CD14-positive monocyte (primary cell): ENCODE data around the gene PKDREJ. TPM values are rescaled to one million over a fixed set of nuclear protein-coding genes. Genes with fewer than 3 reads are reported as not detected.

Source experiments
- DNase-seq, 3 donors: peaks; one replicate each; pipeline ENCODE4 v3.0.0-alpha.2; 2011 to 2022
- H2AFZ ChIP-seq: 2 replicates; pipeline ENCODE4 v1.6.0; 2012; ENCODE audit warnings: mild to moderate bottlenecking, low read depth, low read length, inconsistent platforms; ENCODE audit not compliant: insufficient read depth, poor library complexity, severe bottlenecking
- H3K27ac ChIP-seq, 2 donors: 1 replicate in 1 of 2; 2 replicates in 1 of 2; pipeline ENCODE4 v1.5.1; 2012 to 2013; ENCODE audit warnings: low read length in 2 of 2, control low read depth in 1 of 2, inconsistent platforms in 1 of 2, low read depth in 1 of 2, mild to moderate bottlenecking in 1 of 2
- H3K27me3 ChIP-seq, 2 donors: one replicate each; pipeline versions ENCODE4 v1.6.0 to v1.6.1; 2011 to 2013; ENCODE audit warnings: low read length in 2 of 2; ENCODE audit not compliant: control insufficient read depth in 2 of 2, insufficient read depth in 2 of 2
- H3K36me3 ChIP-seq, 2 donors: replicated peaks in 1 of 2; 1 replicate in 1 of 2; 2 replicates in 1 of 2; pipeline versions ENCODE4 v1.5.1 to v1.6.1; 2012 to 2013; ENCODE audit warnings: low read length in 2 of 2, control low read depth in 1 of 2, inconsistent platforms in 1 of 2, mild to moderate bottlenecking in 1 of 2; ENCODE audit not compliant: insufficient read depth in 2 of 2, control insufficient read depth in 1 of 2
- H3K4me1 ChIP-seq, 2 donors: 1 replicate in 1 of 2; 2 replicates in 1 of 2; pipeline versions ENCODE4 v1.5.1 to v1.6.1; 2012 to 2013; ENCODE audit warnings: low read length in 2 of 2, control low read depth in 1 of 2, inconsistent platforms in 1 of 2, mild to moderate bottlenecking in 1 of 2, moderate library complexity in 1 of 2; ENCODE audit not compliant: insufficient read depth in 2 of 2, control insufficient read depth in 1 of 2
- H3K4me2 ChIP-seq: replicated peaks from 2 replicates; pipeline ENCODE3; 2012; ENCODE audit warnings: low read length, moderate library complexity, mild to moderate bottlenecking; ENCODE audit not compliant: poor library complexity, severe bottlenecking; ENCODE audit errors: extremely low read depth
- H3K4me3 ChIP-seq, 3 experiments: fragments of 200-600 bp in 1 of 3; sonication (generic) in 1 of 3; replicated peaks in 1 of 3; 1 replicate in 2 of 3; 2 replicates in 1 of 3; pipeline ENCODE4 v1.5.1; 2011 to 2013; ENCODE audit warnings: low read length in 3 of 3, mild to moderate bottlenecking in 3 of 3, control low read depth in 2 of 3, low read depth in 2 of 3, inconsistent platforms in 1 of 3, moderate library complexity in 1 of 3
- H3K79me2 ChIP-seq: 2 replicates; pipeline ENCODE4 v1.6.0; 2012; ENCODE audit warnings: mild to moderate bottlenecking, control low read depth, inconsistent platforms, low read length, moderate library complexity; ENCODE audit not compliant: insufficient read depth
- H3K9ac ChIP-seq: 2 replicates; pipeline ENCODE4 v1.6.0; 2017; ENCODE audit warnings: low read length, mild to moderate bottlenecking; ENCODE audit not compliant: insufficient read depth, poor library complexity, severe bottlenecking
- H3K9me3 ChIP-seq, 2 donors: replicated peaks in 1 of 2; 1 replicate in 1 of 2; 2 replicates in 1 of 2; pipeline versions ENCODE4 v1.5.1 to v1.6.1; 2012 to 2013; ENCODE audit warnings: low read length in 2 of 2, control low read depth in 1 of 2; ENCODE audit not compliant: control insufficient read depth in 1 of 2, insufficient read depth in 1 of 2
- H4K20me1 ChIP-seq: 2 replicates; pipeline ENCODE4 v1.6.0; 2012; ENCODE audit warnings: mild to moderate bottlenecking, low read length, control low read depth, moderate library complexity; ENCODE audit not compliant: insufficient read depth
- H3K27ac Mint-ChIP-seq, 7 donors: one replicate each; pipeline ENCODE4 v1.8.0; 2020; ENCODE audit warnings: mild to moderate bottlenecking in 7 of 7, mixed read lengths in 7 of 7, moderate library complexity in 6 of 7, inconsistent platforms in 2 of 7
- H3K27me3 Mint-ChIP-seq, 3 donors: one replicate each; pipeline ENCODE4 v1.8.0; 2021 to 2022; ENCODE audit warnings: low read depth in 3 of 3, mild to moderate bottlenecking in 3 of 3, mixed read lengths in 3 of 3, moderate library complexity in 3 of 3, inconsistent platforms in 1 of 3
- H3K36me3 Mint-ChIP-seq, 2 donors: one replicate each; pipeline ENCODE4 v1.8.0; 2020; ENCODE audit warnings: mixed read lengths in 2 of 2, inconsistent platforms in 1 of 2, mild to moderate bottlenecking in 1 of 2
- H3K4me1 Mint-ChIP-seq: one replicate; pipeline ENCODE4 v1.8.0; 2020; ENCODE audit warnings: mild to moderate bottlenecking, mixed read lengths
- H3K4me3 Mint-ChIP-seq, 2 donors: one replicate each; pipeline ENCODE4 v1.8.0; 2020; ENCODE audit warnings: mild to moderate bottlenecking in 2 of 2, mixed read lengths in 2 of 2, moderate library complexity in 1 of 2
- H3K9me3 Mint-ChIP-seq, 7 donors: one replicate each; pipeline ENCODE4 v1.8.0; 2020 to 2022; ENCODE audit warnings: mixed read lengths in 7 of 7, mild to moderate bottlenecking in 6 of 7, moderate library complexity in 6 of 7, inconsistent platforms in 2 of 7
- CTCF ChIP-seq: fragments of 200-600 bp; IDR thresholded peaks from one replicate; pipeline ENCODE4 v1.8.0; 2022; ENCODE audit warnings: antibody characterized with exemption, mild to moderate bottlenecking
- WGBS: methylation state at CpG from one replicate; pipeline ENCODE4 v1.1.5; 2013; ENCODE audit warnings: missing lambda C conversion rate; ENCODE audit not compliant: insufficient coverage; 5-methylcytosine and 5-hydroxymethylcytosine counted together
- intact Hi-C, 2 donors: fragments of 100-400 bp; cut with micrococcal nuclease; formaldehyde crosslinking; loops; one replicate each; pipeline versions ENCODE4 v1.15.0 to v1.15.1; 2023
- polyA plus RNA-seq, 3 donors: library from polyadenylated mRNA; depleted of rRNA in 1 of 3; unstranded in 2 of 3; stranded (reverse) in 1 of 3; fragments of 300-500 nt in 2 of 3; fragments of >200 nt in 1 of 3; fragmentation: Illumina TruSeq in 2 of 3; gene quantifications; 1 replicate in 2 of 3; 2 replicates in 1 of 3; pipeline ENCODE4 v1.2.3, GENCODE V29; 2012 to 2021

Gene PKDREJ
- polyA plus RNA-seq, 3 donors = not detected

- Histone ChIP-seq H3K36me3 (no peaks in the 10 kb centered on the region), H3K4me2 (no peak overlapping the region), H3K9ac (no peak overlapping the region), H2AFZ (no peak overlapping the region), H3K4me1 (peaks cover 14 to 19% of the 10 kb centered on the region in 2 donors), H4K20me1 (no peaks in the 10 kb centered on the region), H3K79me2 (peaks cover 4% of the 10 kb centered on the region), H3K27ac (no peak overlapping the region), H3K9me3 (no peaks in the 10 kb centered on the region), H3K4me3 (no peak overlapping the region), H3K27me3 (no peaks in the 10 kb centered on the region)
- Mint-ChIP-seq H3K4me1 (peaks cover 26% of the 10 kb centered on the region), H3K27ac (no peak overlapping the region), H3K36me3 (peaks cover 2 to 5% of the 10 kb centered on the region in 2 donors), H3K27me3 (peaks cover 0 to 4% (median 1%) of the 10 kb centered on the region in 3 donors), H3K9me3 (peaks cover 0 to 2% (median 0%) of the 10 kb centered on the region in 7 donors), H3K4me3 (no peak overlapping the region)
- no peak for TF ChIP-seq CTCF
- no peak for DNase-seq
- WGBS = no CpG with 5 or more reads among the region's 9 CpGs
- intact Hi-C loops = loop anchor here in 1 of 2 donors (5.0 kb wide), 1 partner anchor 100 kb away; the partner anchor contains the start of gene PPARA
Measured at GRCh38 chr22:46251816-46252380, 11.2 kb downstream of the PKDREJ start.

- Histone ChIP-seq H3K79me2 (peaks cover 4% of the 10 kb centered on the region), H3K27ac (no peak overlapping the region), H3K9ac (peak overlapping the region; percentile 77), H3K4me2 (peak overlapping the region; percentile 91), H4K20me1 (no peaks in the 10 kb centered on the region), H2AFZ (peak overlapping the region; percentile 95), H3K9me3 (no peaks in the 10 kb centered on the region), H3K4me3 (peak overlapping the region in 2 of 3 experiments; percentile 67 to 88), H3K4me1 (peaks cover 14 to 19% of the 10 kb centered on the region in 2 donors), H3K36me3 (no peaks in the 10 kb centered on the region), H3K27me3 (no peaks in the 10 kb centered on the region)
- intact Hi-C loops = loop anchor here in 1 of 2 donors (5.0 kb wide), 1 partner anchor 99 kb away; the partner anchor contains the start of gene PPARA
- H3K9me3 Mint-ChIP-seq = peaks cover 0 to 3% (median 0%) of the 10 kb centered on the region in 7 donors
- WGBS = 63% methylated on average over 2 of the region's 7 CpGs
- TF ChIP-seq CTCF = no peak
- DNase-seq = no peak
- peaks cover 5 to 6% of the 10 kb centered on the region in 2 donors for H3K36me3 Mint-ChIP-seq
- peak overlapping the region in 2 of 7 donors; percentile 33 to 72 for H3K27ac Mint-ChIP-seq
- H3K27me3 Mint-ChIP-seq = peaks cover 0 to 4% (median 0%) of the 10 kb centered on the region in 3 donors
- peaks cover 26% of the 10 kb centered on the region for H3K4me1 Mint-ChIP-seq
- H3K4me3 Mint-ChIP-seq = peak overlapping the region; percentile 89 to 93
Measured at GRCh38 chr22:46251266-46251665, 11.9 kb downstream of the PKDREJ start.
